Activated CD4-positive, alpha-beta memory T cell treated with anti-CD3 and anti-CD28 coated beads for 36 hours (primary cell): ENCODE results near the gene MYRF. TPM values are rescaled to one million over a fixed set of nuclear protein-coding genes. Genes with fewer than 3 reads are reported as not detected.

Experiments used
- CTCF ChIA-PET: fragments of 350-600 bp; sonication (Branson Sonifier 250); formaldehyde crosslinking; loops from one replicate; lab custom pipeline; 2021; ENCODE audit warnings: antibody characterized with exemption, inconsistent platforms; lab: Charles Lee
- POLR2A ChIA-PET: fragments of 350-600 bp; sonication (Branson Sonifier 250); formaldehyde crosslinking; loops from one replicate; lab custom pipeline; 2021; ENCODE audit warnings: antibody characterized with exemption; lab: Charles Lee
- DNase-seq: peaks from one replicate; pipeline ENCODE4 v3.0.0-alpha.2; 2020
- H3K27ac Mint-ChIP-seq: one replicate; pipeline ENCODE4 v1.8.0; 2021; ENCODE audit warnings: mixed read lengths
- H3K27me3 Mint-ChIP-seq: one replicate; pipeline ENCODE4 v1.8.0; 2021; ENCODE audit warnings: mixed read lengths
- H3K36me3 Mint-ChIP-seq: one replicate; pipeline ENCODE4 v1.8.0; 2021; ENCODE audit warnings: mixed read lengths
- H3K4me1 Mint-ChIP-seq: one replicate; pipeline ENCODE4 v1.8.0; 2021; ENCODE audit warnings: low read depth, mixed read lengths
- H3K4me3 Mint-ChIP-seq: one replicate; pipeline ENCODE4 v1.8.0; 2021; ENCODE audit warnings: mild to moderate bottlenecking, mixed read lengths
- H3K9me3 Mint-ChIP-seq: one replicate; pipeline ENCODE4 v1.8.0; 2021; ENCODE audit warnings: mixed read lengths
- intact Hi-C: fragments of 100-400 bp; cut with micrococcal nuclease; formaldehyde crosslinking; loops from one replicate; pipeline ENCODE4 v1.15.1; 2023
- total RNA-seq, 2 experiments: library from RNA; stranded (reverse); gene quantifications; one replicate each; pipeline ENCODE4 v1.2.3, GENCODE V29; 2021

The MYRF gene
- total RNA-seq, 2 experiments from 2014 or later: 1.2 to 1.4 TPM

GRCh38 chr11:61753672-61754071 is 1.2 kb downstream of the MYRF start:
- peaks cover 28% of the 10 kb centered on the region for H3K27me3 Mint-ChIP-seq
- CTCF ChIA-PET: interaction anchor here (1.2 kb wide), 2 partner anchors 20 to 354 kb away, joined by 3 read pairs; no protein-coding TSS in a partner anchor
- H3K4me3 Mint-ChIP-seq: no peak overlapping the region
- POLR2A ChIA-PET: no interaction called here
- no peaks in the 10 kb centered on the region for H3K36me3 Mint-ChIP-seq
- intact Hi-C loops: no loop called here
- peaks cover 18% of the 10 kb centered on the region for H3K4me1 Mint-ChIP-seq
- H3K9me3 Mint-ChIP-seq: no peaks in the 10 kb centered on the region
- no peak overlapping the region for H3K27ac Mint-ChIP-seq
- no peak for DNase-seq

DNA sequence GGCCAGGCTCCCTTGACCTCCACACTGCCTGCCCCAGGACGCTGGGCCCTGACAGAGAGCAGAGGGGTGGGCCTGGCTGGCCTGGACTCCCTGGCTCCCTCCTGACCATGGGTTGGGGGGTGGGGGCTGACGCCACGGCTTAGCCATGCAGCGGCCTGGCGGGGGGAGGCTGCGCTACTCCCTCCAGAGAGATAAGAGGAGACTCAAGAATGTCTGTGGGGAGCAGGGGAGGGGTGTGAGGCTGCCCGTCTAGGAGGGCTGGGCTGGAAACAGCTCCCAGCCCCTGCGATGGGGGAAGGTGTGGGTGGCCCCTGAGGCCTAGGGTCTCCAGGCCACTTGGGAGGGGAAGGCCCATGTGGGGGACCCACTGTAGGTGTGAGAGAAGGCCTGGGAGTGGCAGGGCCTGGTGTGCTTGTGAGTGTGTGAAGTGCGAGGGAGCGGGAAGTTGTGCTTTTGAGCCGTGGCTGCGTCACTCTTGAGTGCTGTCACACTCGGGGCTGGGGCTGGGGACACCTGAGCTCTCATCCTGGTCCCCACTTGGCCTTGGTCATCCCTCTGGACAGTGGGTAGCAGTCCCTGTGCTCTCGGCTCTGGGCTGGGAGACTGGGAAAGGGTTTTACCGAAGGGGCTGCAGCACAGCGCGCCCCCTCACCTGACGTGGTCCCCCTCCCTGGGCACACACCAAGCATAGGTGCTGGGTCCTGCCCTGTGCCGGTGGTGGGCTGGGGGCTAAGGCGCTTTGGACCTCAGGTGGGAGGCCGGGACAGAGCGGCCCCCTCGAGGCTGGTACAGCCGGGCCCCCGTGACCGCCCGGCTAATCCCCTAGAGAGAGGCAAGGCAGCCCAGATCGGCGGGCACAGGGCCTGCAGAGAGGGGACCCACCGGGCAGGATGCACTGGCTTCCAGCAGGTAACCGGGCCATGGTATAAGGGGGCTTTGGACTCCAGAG is 2.4 kb downstream of the MYRF start:
- Mint-ChIP-seq H3K9me3 (no peaks in the 10 kb centered on the region), H3K36me3 (no peaks in the 10 kb centered on the region), H3K27me3 (peaks cover 24% of the 10 kb centered on the region), H3K27ac (no peak overlapping the region), H3K4me3 (no peak overlapping the region), H3K4me1 (peaks cover 18% of the 10 kb centered on the region)
- ChIA-PET POLR2A (no interaction called here), CTCF (no interaction called here)
- no peak for DNase-seq
- intact Hi-C loops: no loop called here

- H3K27ac Mint-ChIP-seq: no peak overlapping the region
- ChIA-PET CTCF (no interaction called here), POLR2A (no interaction called here)
- peaks cover 19% of the 10 kb centered on the region for H3K27me3 Mint-ChIP-seq
- H3K36me3 Mint-ChIP-seq: no peaks in the 10 kb centered on the region
- no peak for DNase-seq
- no peak overlapping the region for H3K4me3 Mint-ChIP-seq
- H3K4me1 Mint-ChIP-seq: peaks cover 18% of the 10 kb centered on the region
- no peaks in the 10 kb centered on the region for H3K9me3 Mint-ChIP-seq
- intact Hi-C loops: loop anchor here (2.0 kb wide), 1 partner anchor 21 kb away; no protein-coding TSS in a partner anchor
These were observed 3.7 kb downstream of the MYRF start for GRCh38 chr11:61756147-61756451.

GRCh38 chr11:61756452-61757212 is 4.2 kb downstream of the MYRF start:
- Mint-ChIP-seq H3K27me3 (peaks cover 15% of the 10 kb centered on the region), H3K4me3 (no peak overlapping the region), H3K4me1 (peaks cover 18% of the 10 kb centered on the region), H3K9me3 (no peaks in the 10 kb centered on the region), H3K36me3 (no peaks in the 10 kb centered on the region), H3K27ac (no peak overlapping the region)
- ChIA-PET POLR2A (no interaction called here), CTCF (no interaction called here)
- peak; percentile 69 for DNase-seq
- intact Hi-C loops: loop anchor here (2.0 kb wide), 1 partner anchor 20 kb away; no protein-coding TSS in a partner anchor

- no peaks in the 10 kb centered on the region for H3K36me3 Mint-ChIP-seq
- no peak overlapping the region for H3K4me3 Mint-ChIP-seq
- ChIA-PET CTCF (interaction anchor here (1.1 kb wide), 1 partner anchor 10 kb away, joined by 3 read pairs; no protein-coding TSS in a partner anchor), POLR2A (no interaction called here)
- no peak overlapping the region for H3K27ac Mint-ChIP-seq
- peaks cover 16% of the 10 kb centered on the region for H3K4me1 Mint-ChIP-seq
- peaks cover 11% of the 10 kb centered on the region for H3K27me3 Mint-ChIP-seq
- DNase-seq: no peak
- intact Hi-C loops: loop anchor here (2.0 kb wide), 1 partner anchor 19 kb away; no protein-coding TSS in a partner anchor
- H3K9me3 Mint-ChIP-seq: no peaks in the 10 kb centered on the region
These were observed 4.9 kb downstream of the MYRF start for GRCh38 chr11:61757213-61757862.

DNA sequence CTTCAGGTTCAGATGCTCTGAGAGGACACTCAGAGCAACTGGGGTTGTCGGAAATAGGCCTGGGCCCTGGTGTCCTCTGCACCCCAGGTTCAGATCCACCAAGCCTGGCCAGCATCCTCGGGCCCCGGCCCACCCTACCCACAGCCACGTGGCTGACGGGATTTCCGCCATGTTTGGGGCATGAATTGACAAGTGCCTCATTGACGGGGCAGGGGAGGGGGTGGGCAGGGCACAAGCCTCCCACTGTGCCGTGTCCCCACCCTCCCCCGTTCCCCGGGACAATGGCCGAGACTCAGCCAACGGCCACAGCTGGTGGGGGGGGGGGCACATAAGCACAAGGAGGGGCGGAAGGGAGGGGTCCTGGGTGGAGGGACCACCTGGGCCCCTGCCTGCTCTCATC is 8.5 kb downstream of the MYRF start:
- ChIA-PET CTCF (interaction anchor here (0.6 to 1.6 kb wide), 2 partner anchors 13 to 586 kb away, joined by 4 read pairs; no protein-coding TSS in a partner anchor), POLR2A (no interaction called here)
- intact Hi-C loops: no loop called here
- Mint-ChIP-seq H3K27ac (no peak overlapping the region), H3K4me3 (no peak overlapping the region), H3K9me3 (no peaks in the 10 kb centered on the region), H3K36me3 (no peaks in the 10 kb centered on the region), H3K27me3 (peaks cover 1% of the 10 kb centered on the region), H3K4me1 (peaks cover 9% of the 10 kb centered on the region)
- DNase-seq: no peak

DNA sequence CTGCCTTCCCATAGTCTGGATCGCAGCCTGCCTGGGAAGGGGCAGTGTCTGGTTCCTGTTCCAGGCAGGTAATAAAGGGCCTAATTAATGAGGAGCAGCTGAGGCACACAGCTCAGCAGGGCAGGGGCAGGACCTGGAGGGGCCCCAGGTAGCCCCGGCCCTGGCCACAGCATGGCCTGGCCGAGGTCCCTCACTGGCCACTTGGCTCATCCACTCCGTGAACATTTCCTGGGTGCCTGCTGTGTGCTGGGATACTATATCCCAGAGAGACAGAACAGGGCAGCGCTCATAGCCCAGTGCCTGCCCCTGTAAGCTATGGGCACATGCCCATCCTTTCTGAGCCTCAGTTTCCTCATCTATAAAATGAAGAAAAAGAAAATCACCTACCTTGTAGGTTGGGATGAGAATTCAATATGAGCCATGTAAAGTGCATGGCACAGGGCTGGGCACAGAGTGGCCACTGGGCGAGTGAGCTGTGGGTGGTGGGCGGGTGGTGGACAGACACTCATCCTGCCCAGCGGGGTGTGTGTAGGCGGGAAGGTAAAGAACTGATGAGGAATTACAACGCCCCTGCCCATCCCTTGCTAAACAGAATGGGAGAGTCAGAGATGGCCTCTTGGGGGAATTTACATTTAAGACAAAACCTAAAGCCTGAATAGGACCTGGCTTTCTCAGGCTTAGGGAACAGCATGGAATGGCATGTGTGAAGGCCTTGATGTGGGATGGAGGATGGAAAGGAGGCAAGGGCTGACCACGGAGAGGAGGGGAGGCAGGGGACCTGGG is 9.2 kb downstream of the MYRF start:
- Mint-ChIP-seq H3K27me3 (peaks cover 1% of the 10 kb centered on the region), H3K9me3 (no peaks in the 10 kb centered on the region), H3K36me3 (no peaks in the 10 kb centered on the region), H3K4me1 (peaks cover 4% of the 10 kb centered on the region), H3K4me3 (no peak overlapping the region), H3K27ac (no peak overlapping the region)
- intact Hi-C loops: no loop called here
- ChIA-PET POLR2A (no interaction called here), CTCF (interaction anchor here (1.6 kb wide), 1 partner anchor 14 kb away, joined by 4 read pairs; no protein-coding TSS in a partner anchor)
- no peak for DNase-seq

DNA sequence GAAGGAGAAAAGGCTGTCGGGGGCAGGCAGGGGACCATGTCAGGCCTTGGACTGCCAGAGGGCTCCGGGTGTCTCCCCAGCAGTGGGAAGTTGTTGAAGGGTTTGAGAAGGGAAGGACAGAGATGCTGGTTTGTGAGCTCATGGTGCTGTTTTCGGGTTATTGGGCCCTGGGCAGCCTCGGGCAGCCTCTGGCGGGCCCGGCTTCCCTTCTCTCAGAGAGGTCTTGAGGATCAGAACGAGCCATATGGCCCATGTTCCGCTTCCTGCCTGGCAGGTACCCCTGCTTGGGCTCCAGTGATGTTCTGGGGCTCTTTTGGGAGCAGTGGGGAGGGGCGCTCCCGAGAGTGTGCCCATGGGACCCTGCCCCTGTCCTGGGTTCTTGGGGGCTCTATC is 9.8 kb downstream of the MYRF start:
- H3K4me1 Mint-ChIP-seq: peaks cover under 1% of the 10 kb centered on the region
- intact Hi-C loops: no loop called here
- CTCF ChIA-PET: interaction anchor here (1.6 kb wide), 1 partner anchor 15 kb away, joined by 4 read pairs; no protein-coding TSS in a partner anchor
- H3K27me3 Mint-ChIP-seq: peaks cover 1% of the 10 kb centered on the region
- no peak for DNase-seq
- H3K36me3 Mint-ChIP-seq: no peaks in the 10 kb centered on the region
- no peak overlapping the region for H3K4me3 Mint-ChIP-seq
- POLR2A ChIA-PET: no interaction called here
- H3K27ac Mint-ChIP-seq: no peak overlapping the region
- no peaks in the 10 kb centered on the region for H3K9me3 Mint-ChIP-seq

GRCh38 chr11:61762798-61763197 is 10.4 kb downstream of the MYRF start:
- peaks cover 1% of the 10 kb centered on the region for H3K27me3 Mint-ChIP-seq
- intact Hi-C loops: no loop called here
- H3K4me3 Mint-ChIP-seq: no peak overlapping the region
- no peak overlapping the region for H3K27ac Mint-ChIP-seq
- ChIA-PET POLR2A (no interaction called here), CTCF (interaction anchor here (1.6 kb wide), 1 partner anchor 15 kb away, joined by 4 read pairs; no protein-coding TSS in a partner anchor)
- H3K36me3 Mint-ChIP-seq: no peaks in the 10 kb centered on the region
- DNase-seq: no peak
- H3K4me1 Mint-ChIP-seq: no peaks in the 10 kb centered on the region
- H3K9me3 Mint-ChIP-seq: no peaks in the 10 kb centered on the region

GRCh38 chr11:61763930-61764605 is 11.6 kb downstream of the MYRF start:
- no peak overlapping the region for H3K4me3 Mint-ChIP-seq
- H3K9me3 Mint-ChIP-seq: no peaks in the 10 kb centered on the region
- no peak for DNase-seq
- no peaks in the 10 kb centered on the region for H3K36me3 Mint-ChIP-seq
- H3K27ac Mint-ChIP-seq: no peak overlapping the region
- ChIA-PET POLR2A (no interaction called here), CTCF (no interaction called here)
- H3K4me1 Mint-ChIP-seq: no peaks in the 10 kb centered on the region
- H3K27me3 Mint-ChIP-seq: peaks cover 1% of the 10 kb centered on the region
- intact Hi-C loops: no loop called here
